PC-3 (cell line): ENCODE results near the gene IL1F10. TPM values are rescaled to one million over a fixed set of nuclear protein-coding genes. Genes with fewer than 3 reads are reported as not detected.
A peak's percentile ranks its signal among the peaks of the same experiment; 100 is the strongest.

Experiments
- ATAC-seq: fragments of 200-7000 bp; cut with Tn5 transposase; 2 replicates; pipeline ENCODE4 v1.9.1; 2020; ENCODE audit warnings: mild to moderate bottlenecking, moderate library complexity
- BruUV-seq: library from RNA; stranded (reverse); fragments of 400-500 nt; replicated peaks from 2 replicates; lab custom pipeline; 2021; lab: Mats Ljungman, UMichigan
- CTCF ChIA-PET: fragments of 300-600 bp; sonication (Branson Sonifier 250); formaldehyde crosslinking; loops from one replicate; lab custom pipeline; 2022; ENCODE audit warnings: antibody characterized with exemption; lab: Charles Lee
- POLR2A ChIA-PET: fragments of 300-600 bp; sonication (Branson Sonifier 250); formaldehyde crosslinking; loops from one replicate; lab custom pipeline; 2022; ENCODE audit warnings: antibody characterized with exemption; ENCODE audit not compliant: unreplicated experiment; lab: Charles Lee
- DNase-seq: peaks from one replicate; pipeline ENCODE4 v3.0.0-alpha.2; 2015
- H2AFZ ChIP-seq: fragments of 300-600 bp; sonication (generic); 2 replicates; pipeline ENCODE4 v1.6.0; 2016; ENCODE audit warnings: antibody characterized with exemption, low read length
- H3F3A ChIP-seq: fragments of 300-600 bp; sonication (generic); one replicate; pipeline ENCODE4 v1.6.0; 2017; ENCODE audit warnings: antibody characterized with exemption, low read length, control low read depth, mild to moderate bottlenecking; ENCODE audit not compliant: unreplicated experiment
- H3K27ac ChIP-seq: fragments of 300-600 bp; sonication (generic); 2 replicates; pipeline ENCODE4 v1.5.1; 2016; ENCODE audit warnings: mild to moderate bottlenecking, low read length
- H3K27me3 ChIP-seq: fragments of 300-600 bp; sonication (generic); 2 replicates; pipeline ENCODE4 v1.6.1; 2016; ENCODE audit warnings: low read length, mixed read lengths
- H3K36me3 ChIP-seq: fragments of 300-600 bp; sonication (generic); 2 replicates; pipeline ENCODE4 v1.6.1; 2016; ENCODE audit warnings: low read depth, mixed run types, low read length, mixed read lengths
- H3K4me1 ChIP-seq: fragments of 300-600 bp; sonication (generic); 2 replicates; pipeline ENCODE4 v1.5.1; 2016; ENCODE audit warnings: low read length; ENCODE audit not compliant: insufficient read depth
- H3K4me2 ChIP-seq: fragments of 300-600 bp; sonication (generic); 2 replicates; pipeline ENCODE4 v1.6.0; 2016; ENCODE audit warnings: low read length
- H3K4me3 ChIP-seq: fragments of 300-600 bp; sonication (generic); 2 replicates; pipeline ENCODE4 v1.5.1; 2016; ENCODE audit warnings: mild to moderate bottlenecking, low read length, mixed read lengths
- H3K79me2 ChIP-seq: fragments of 300-600 bp; sonication (generic); 2 replicates; pipeline ENCODE4 v1.6.1; 2017; ENCODE audit warnings: low read length, mixed read lengths
- H3K9ac ChIP-seq: fragments of 300-600 bp; sonication (generic); 2 replicates; pipeline ENCODE4 v1.6.0; 2016; ENCODE audit warnings: mild to moderate bottlenecking, low read length
- H3K9me2 ChIP-seq: fragments of 300-600 bp; sonication (generic); replicated peaks from 2 replicates; pipeline ENCODE4 v1.6.1; 2016; ENCODE audit warnings: mixed run types, low read length, mixed read lengths
- H3K9me3 ChIP-seq: fragments of 300-600 bp; sonication (generic); 2 replicates; pipeline ENCODE4 v1.6.1; 2016; ENCODE audit warnings: low read length, mixed read lengths
- H4K20me1 ChIP-seq: fragments of 300-600 bp; sonication (generic); 2 replicates; pipeline ENCODE4 v1.6.1; 2016; ENCODE audit warnings: low read length, mixed read lengths
- EZH2 ChIP-seq: fragments of 300-600 bp; sonication (generic); IDR thresholded peaks from one replicate; pipeline ENCODE4 v1.6.1; 2017; ENCODE audit warnings: antibody characterized with exemption, mild to moderate bottlenecking, low read length; ENCODE audit not compliant: unreplicated experiment
- EZH2phosphoT487 ChIP-seq: fragments of 300-600 bp; sonication (generic); IDR thresholded peaks from 2 replicates; pipeline ENCODE4 v1.6.1; 2018; ENCODE audit warnings: mild to moderate bottlenecking, antibody characterized with exemption, low read length, borderline replicate concordance
- intact Hi-C: fragments of 100-400 bp; cut with micrococcal nuclease; formaldehyde crosslinking; loops from 2 replicates; pipeline ENCODE4 v1.9.0; 2023
- total RNA-seq: library from RNA; depleted of rRNA; stranded (reverse); fragments of >200 nt; gene quantifications from 2 replicates; pipeline ENCODE4 v1.2.3, GENCODE V29; 2014
- TF ChIP-seq, protein P1 (sequence below): fragments of 300-600 bp; sonication (generic); conservative IDR thresholded peaks from 2 replicates; pipeline ENCODE4 v1.5.1; 2017; ENCODE audit warnings: antibody characterized with exemption, low read depth, mild to moderate bottlenecking, low read length

Gene IL1F10
- total RNA-seq, 1 experiment from 2014 or later: not detected

DNA sequence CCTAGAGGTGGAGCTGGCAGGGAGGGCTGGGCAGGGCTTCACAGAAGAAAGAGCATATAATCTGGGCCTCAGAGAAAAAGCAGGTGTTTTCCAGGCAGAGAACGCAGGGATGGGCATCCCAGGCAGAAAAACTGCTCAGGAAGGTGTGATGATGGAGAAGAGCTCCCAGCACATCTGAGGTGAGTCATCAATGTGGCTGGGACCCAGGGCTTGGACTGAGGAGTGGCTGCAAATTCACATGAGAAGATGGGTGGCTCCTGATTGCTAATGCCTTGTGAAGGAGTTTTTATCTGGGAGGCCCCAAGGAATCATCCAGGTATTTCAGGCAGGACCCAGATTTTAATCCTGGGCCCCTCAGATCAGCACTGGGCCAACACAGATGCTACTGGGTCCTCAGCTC is 10.2 kb downstream of the IL1F10 start:
- peak overlapping the region; percentile 32; the same call in 1 of the 2 replicates for H3K4me3 ChIP-seq
- peak overlapping the region; percentile 99 for H3K27ac ChIP-seq
- no peaks in the 10 kb centered on the region for H3K9me3 ChIP-seq
- no peak overlapping the region for H2AFZ ChIP-seq
- intact Hi-C loops: loop anchor here (1.0 to 5.0 kb wide), 5 partner anchors 10 to 331 kb away; no protein-coding TSS in a partner anchor
- ATAC-seq: peak; percentile 62
- no peaks in the 10 kb centered on the region for H3F3A ChIP-seq
- TF ChIP-seq EZH2phosphoT487 (no peak), EZH2 (no peak)
- TF ChIP-seq, protein P1, sequence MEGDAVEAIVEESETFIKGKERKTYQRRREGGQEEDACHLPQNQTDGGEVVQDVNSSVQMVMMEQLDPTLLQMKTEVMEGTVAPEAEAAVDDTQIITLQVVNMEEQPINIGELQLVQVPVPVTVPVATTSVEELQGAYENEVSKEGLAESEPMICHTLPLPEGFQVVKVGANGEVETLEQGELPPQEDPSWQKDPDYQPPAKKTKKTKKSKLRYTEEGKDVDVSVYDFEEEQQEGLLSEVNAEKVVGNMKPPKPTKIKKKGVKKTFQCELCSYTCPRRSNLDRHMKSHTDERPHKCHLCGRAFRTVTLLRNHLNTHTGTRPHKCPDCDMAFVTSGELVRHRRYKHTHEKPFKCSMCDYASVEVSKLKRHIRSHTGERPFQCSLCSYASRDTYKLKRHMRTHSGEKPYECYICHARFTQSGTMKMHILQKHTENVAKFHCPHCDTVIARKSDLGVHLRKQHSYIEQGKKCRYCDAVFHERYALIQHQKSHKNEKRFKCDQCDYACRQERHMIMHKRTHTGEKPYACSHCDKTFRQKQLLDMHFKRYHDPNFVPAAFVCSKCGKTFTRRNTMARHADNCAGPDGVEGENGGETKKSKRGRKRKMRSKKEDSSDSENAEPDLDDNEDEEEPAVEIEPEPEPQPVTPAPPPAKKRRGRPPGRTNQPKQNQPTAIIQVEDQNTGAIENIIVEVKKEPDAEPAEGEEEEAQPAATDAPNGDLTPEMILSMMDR: no peak
- H3K9me2 ChIP-seq: no peaks in the 10 kb centered on the region
- CTCF ChIA-PET: interaction anchor here (0.5 to 3.0 kb wide), 4 partner anchors 9 to 645 kb away, joined by 3 to 29 read pairs (median 4); partner anchors contain the start of genes IL36RN and RGPD8
- TSS peak; percentile 80 for BruUV-seq
- H3K4me1 ChIP-seq: peaks cover 32% of the 10 kb centered on the region
- peak overlapping the region; percentile 76 for H3K4me2 ChIP-seq
- H3K9ac ChIP-seq: peak overlapping the region; percentile 85
- peak; percentile 87 for DNase-seq
- no peaks in the 10 kb centered on the region for H3K27me3 ChIP-seq
- H3K79me2 ChIP-seq: no peaks in the 10 kb centered on the region
- POLR2A ChIA-PET: interaction anchor here (0.5 to 1.2 kb wide), 6 partner anchors 8 to 162 kb away, joined by 3 to 11 read pairs (median 5); no protein-coding TSS in a partner anchor
- no peaks in the 10 kb centered on the region for H3K36me3 ChIP-seq
- no peaks in the 10 kb centered on the region for H4K20me1 ChIP-seq

DNA sequence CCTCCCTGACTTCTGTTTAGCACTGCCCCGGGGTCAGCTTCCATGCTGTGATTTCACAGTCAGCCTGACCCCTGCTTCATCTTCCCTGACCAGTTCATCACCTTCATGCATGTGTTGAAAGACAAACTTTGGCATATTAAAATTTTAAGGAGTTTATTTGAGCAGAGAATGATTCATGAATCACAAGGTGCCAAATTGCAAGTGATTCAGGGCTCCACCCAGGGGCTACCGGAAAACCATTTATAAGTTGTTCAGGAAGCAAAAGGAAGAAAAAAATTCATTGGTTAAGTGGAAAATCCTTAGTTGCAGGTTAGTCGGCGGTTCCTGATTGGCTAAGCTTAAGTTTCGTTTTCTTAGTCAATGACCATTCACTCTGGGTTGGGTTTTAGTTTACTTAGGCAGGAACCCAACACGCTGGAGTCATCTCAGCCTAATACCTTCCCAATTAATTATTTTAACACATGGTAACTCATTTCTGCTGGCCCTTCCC is 10.6 kb downstream of the IL1F10 start:
- intact Hi-C loops: loop anchor here (1.0 to 5.0 kb wide), 5 partner anchors 10 to 331 kb away; no protein-coding TSS in a partner anchor
- Histone ChIP-seq H3K36me3 (no peaks in the 10 kb centered on the region), H3K9me3 (no peaks in the 10 kb centered on the region), H3K27ac (peak overlapping the region; percentile 99), H3K4me1 (peaks cover 32% of the 10 kb centered on the region), H3K79me2 (no peaks in the 10 kb centered on the region), H3K9me2 (no peaks in the 10 kb centered on the region), H3K4me3 (peak overlapping the region; percentile 40; the same call in 1 of the 2 replicates), H3K9ac (peak overlapping the region; percentile 88), H3K4me2 (peak overlapping the region; percentile 84), H3K27me3 (no peaks in the 10 kb centered on the region), H3F3A (no peaks in the 10 kb centered on the region), H4K20me1 (no peaks in the 10 kb centered on the region), H2AFZ (no peak overlapping the region; the same call in 1 of the 2 replicates)
- ATAC-seq: peak; percentile 77
- ChIA-PET CTCF (interaction anchor here (0.5 to 3.0 kb wide), 4 partner anchors 10 to 645 kb away, joined by 3 to 29 read pairs (median 4); partner anchors contain the start of genes IL36RN and RGPD8), POLR2A (interaction anchor here (0.5 to 1.2 kb wide), 5 partner anchors 8 to 163 kb away, joined by 4 to 11 read pairs (median 6); no protein-coding TSS in a partner anchor)
- no peak for TF ChIP-seq EZH2phosphoT487
- TF ChIP-seq, protein P1: no peak
- TF ChIP-seq EZH2: no peak
- no TSS peak for BruUV-seq
- peak; percentile 97 for DNase-seq
